Kidney (tissue), 14 donors: Measurements from ENCODE around the gene EMC9. TPM values are rescaled to one million over a fixed set of nuclear protein-coding genes. Genes with fewer than 3 reads are reported as not detected.

Experiments
- DNase-seq, 5 donors: peaks; one replicate each; pipeline ENCODE4 v3.0.0-alpha.2; 2013 to 2020
- FAIRE-seq: peaks from 2 replicates; lab custom pipeline; 2012; peaks lifted over from hg19 to GRCh38; lab: Jason Lieb, UNC
- H3K27ac ChIP-seq, 2 donors: one replicate each; pipeline ENCODE4 v1.7.0; 2013; ENCODE audit warnings: low read depth in 2 of 2, low read length in 2 of 2, inconsistent platforms in 1 of 2
- H3K27me3 ChIP-seq: one replicate; pipeline ENCODE4 v1.7.1; 2013; ENCODE audit warnings: low read length, inconsistent platforms; ENCODE audit not compliant: control insufficient read depth, insufficient read depth
- H3K36me3 ChIP-seq, 3 donors: one replicate each; pipeline versions ENCODE4 v1.7.0 to v1.7.1; 2013; ENCODE audit warnings: low read length in 3 of 3, control low read depth in 1 of 3, inconsistent platforms in 1 of 3; ENCODE audit not compliant: insufficient read depth in 3 of 3, control insufficient read depth in 2 of 3
- H3K4me1 ChIP-seq, 3 donors: one replicate each; pipeline versions ENCODE4 v1.7.0 to v1.7.1; 2013; ENCODE audit warnings: low read length in 3 of 3, inconsistent platforms in 1 of 3, low read depth in 1 of 3; ENCODE audit not compliant: control insufficient read depth in 2 of 3, insufficient read depth in 2 of 3
- H3K4me3 ChIP-seq, 3 donors: one replicate each; pipeline versions ENCODE4 v1.7.0 to v1.8.1; 2013; ENCODE audit warnings: low read length in 3 of 3, control low read depth in 1 of 3, inconsistent platforms in 1 of 3
- H3K9ac ChIP-seq, 3 donors: one replicate each; pipeline versions ENCODE4 v1.7.0 to v1.7.1; 2013; ENCODE audit warnings: low read length in 3 of 3, control low read depth in 1 of 3, inconsistent platforms in 1 of 3
- H3K9me3 ChIP-seq, 3 donors: one replicate each; pipeline versions ENCODE4 v1.7.0 to v1.7.1; 2013; ENCODE audit warnings: low read length in 3 of 3, control low read depth in 1 of 3, inconsistent platforms in 1 of 3; ENCODE audit not compliant: control insufficient read depth in 2 of 3, insufficient read depth in 1 of 3
- CTCF ChIP-seq: IDR thresholded peaks from 3 replicates; pipeline ENCODE4 v1.5.1; 2012; ENCODE audit warnings: mild to moderate bottlenecking, moderate library complexity, borderline replicate concordance; ENCODE audit not compliant: insufficient read depth; ENCODE audit errors: extremely low read depth
- intact Hi-C: fragments of 100-400 bp; cut with DNase I; formaldehyde crosslinking; loops from one replicate; pipeline ENCODE4 v1.11.1; 2022
- polyA plus RNA-seq: library from polyadenylated mRNA; stranded (reverse); fragments of 350-450 nt; fragmentation: Illumina TruSeq; extraction: RNeasy Lipid Tissue Mini Kit (QIAGEN cat#74804); gene quantifications from one replicate; pipeline ENCODE4 v1.2.3, GENCODE V29; 2014; ENCODE audit warnings: low read depth, low replicate concordance; ENCODE audit not compliant: insufficient read depth
- total RNA-seq: library from RNA; stranded (reverse); fragmentation: NEBNext Ultra II Directional; extraction: Animal tissue kit (Norgen Biotek cat#: 25700); gene quantifications from one replicate; pipeline ENCODE4 v1.2.1, GENCODE V29; 2021
- donor health status: control.
- donor health status: control.
- donor health status: control.
- donor health status: control.
- donor health status: control.
- donor health status: DM: yes; HTN: yes; CAD: no.
- donor health status: Normal renal cell carcinoma (clear cell type).

Gene EMC9
- total and polyA plus RNA-seq, 2 donors from 2014 or later = 22.1 to 62.5 TPM

DNA sequence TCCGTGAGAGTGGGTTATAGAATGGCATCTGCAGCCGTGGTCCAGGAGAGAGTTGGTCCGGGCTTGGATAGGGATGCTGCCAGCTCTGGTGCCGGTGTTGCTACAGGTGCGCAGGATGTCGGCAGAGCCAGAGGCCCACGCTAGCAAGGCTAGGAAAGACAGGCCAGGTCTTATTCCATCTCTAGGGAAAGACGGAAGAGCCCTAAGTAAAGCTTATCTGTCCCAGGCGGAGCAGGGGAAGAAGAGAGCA is 5.9 kb downstream of the EMC9 start:
- Histone ChIP-seq H3K27ac (peak overlapping the region; percentile 63 to 92), H3K9me3 (no peaks in the 10 kb centered on the region), H3K9ac (peak overlapping the region in 2 of 3 donors; percentile 40 to 72), H3K36me3 (peaks cover 0 to 23% (median 14%) of the 10 kb centered on the region in 3 donors), H3K27me3 (no peaks in the 10 kb centered on the region), H3K4me3 (peak overlapping the region; percentile 62 to 70 (median 67)), H3K4me1 (peaks cover 0 to 43% (median 21%) of the 10 kb centered on the region in 3 donors)
- intact Hi-C loops = no loop called here
- TF ChIP-seq CTCF = no peak
- no peak for DNase-seq
- no peak for FAIRE-seq

- TF ChIP-seq CTCF = no peak
- no peak for FAIRE-seq
- intact Hi-C loops = no loop called here
- Histone ChIP-seq H3K4me3 (no peak overlapping the region), H3K27ac (no peak overlapping the region), H3K4me1 (peaks cover 0 to 39% (median 25%) of the 10 kb centered on the region in 3 donors), H3K9ac (no peak overlapping the region), H3K9me3 (no peaks in the 10 kb centered on the region), H3K36me3 (peaks cover 0 to 16% (median 12%) of the 10 kb centered on the region in 3 donors), H3K27me3 (no peaks in the 10 kb centered on the region)
- DNase-seq = no peak
Measured at GRCh38 chr14:24133735-24134134, 7.7 kb downstream of the EMC9 start.

- no peak overlapping the region for H3K4me3 ChIP-seq
- no peaks in the 10 kb centered on the region for H3K27me3 ChIP-seq
- peak overlapping the region in 1 of 3 donors; percentile 12 for H3K9ac ChIP-seq
- TF ChIP-seq CTCF = no peak
- H3K27ac ChIP-seq = peak overlapping the region in 1 of 2 donors; percentile 90
- peaks cover 0 to 8% (median 4%) of the 10 kb centered on the region in 3 donors for H3K36me3 ChIP-seq
- H3K9me3 ChIP-seq = no peaks in the 10 kb centered on the region
- peaks cover 0 to 34% (median 25%) of the 10 kb centered on the region in 3 donors for H3K4me1 ChIP-seq
- intact Hi-C loops = no loop called here
- FAIRE-seq = no peak
- no peak for DNase-seq
Measured at GRCh38 chr14:24132976-24133375, 8.4 kb downstream of the EMC9 start.
